Trophoblast cell (in vitro differentiated cells and primary cell): Measurements from ENCODE around the gene MGME1. TPM values are rescaled to one million over a fixed set of nuclear protein-coding genes. Genes with fewer than 3 reads are reported as not detected.
A peak's percentile ranks its signal among the peaks of the same experiment; 100 is the strongest.

Source experiments
- DNase-seq, 2 donors: peaks; one replicate each; pipeline ENCODE4 v3.0.0-alpha.2; 2016
- H2AFZ ChIP-seq: 2 replicates; pipeline ENCODE4 v1.6.1; 2013; ENCODE audit warnings: low read length, moderate library complexity, mild to moderate bottlenecking; ENCODE audit not compliant: insufficient read depth, poor library complexity
- H2AK5ac ChIP-seq: 2 replicates; pipeline ENCODE4 v1.6.1; 2013; ENCODE audit warnings: mild to moderate bottlenecking, low read length
- H2BK120ac ChIP-seq: 2 replicates; pipeline ENCODE4 v1.6.1; 2013; ENCODE audit warnings: low read length, mild to moderate bottlenecking, moderate library complexity; ENCODE audit not compliant: insufficient read depth, poor library complexity
- H2BK12ac ChIP-seq: 2 replicates; pipeline ENCODE4 v1.6.1; 2013; ENCODE audit warnings: mild to moderate bottlenecking, low read length, moderate library complexity
- H2BK5ac ChIP-seq: 2 replicates; pipeline ENCODE4 v1.6.1; 2013; ENCODE audit warnings: low read length, low read depth, moderate library complexity, mild to moderate bottlenecking; ENCODE audit not compliant: poor library complexity
- H3K14ac ChIP-seq: 2 replicates; pipeline ENCODE4 v1.6.1; 2013; ENCODE audit warnings: mild to moderate bottlenecking, low read length
- H3K18ac ChIP-seq: 2 replicates; pipeline ENCODE4 v1.6.1; 2013; ENCODE audit warnings: mild to moderate bottlenecking, low read length
- H3K23ac ChIP-seq: 2 replicates; pipeline ENCODE4 v1.6.1; 2013; ENCODE audit warnings: low read length
- H3K27ac ChIP-seq: 2 replicates; pipeline ENCODE4 v1.5.1; 2013; ENCODE audit warnings: low read depth, mild to moderate bottlenecking, inconsistent platforms, low read length, moderate library complexity
- H3K27me3 ChIP-seq: 2 replicates; pipeline ENCODE4 v1.6.1; 2013; ENCODE audit warnings: inconsistent platforms, mild to moderate bottlenecking, low read length, moderate library complexity; ENCODE audit not compliant: insufficient read depth
- H3K36me3 ChIP-seq, 2 experiments: 1 replicate in 1 of 2; 2 replicates in 1 of 2; pipeline ENCODE4 v1.6.1; 2013; ENCODE audit warnings: low read length in 2 of 2, mild to moderate bottlenecking in 2 of 2, moderate library complexity in 1 of 2; ENCODE audit not compliant: insufficient read depth in 2 of 2, control insufficient read depth in 1 of 2
- H3K4ac ChIP-seq: 2 replicates; pipeline ENCODE4 v1.6.1; 2013; ENCODE audit warnings: low read depth, mild to moderate bottlenecking, low read length, moderate library complexity
- H3K4me1 ChIP-seq, 2 experiments: 1 replicate in 1 of 2; 2 replicates in 1 of 2; pipeline ENCODE4 v1.6.1; 2013; ENCODE audit warnings: low read length in 2 of 2, mild to moderate bottlenecking in 2 of 2, moderate library complexity in 1 of 2; ENCODE audit not compliant: insufficient read depth in 2 of 2, control insufficient read depth in 1 of 2
- H3K4me2 ChIP-seq: 2 replicates; pipeline ENCODE4 v1.6.1; 2013; ENCODE audit warnings: inconsistent platforms, mild to moderate bottlenecking, low read length, moderate library complexity
- H3K4me3 ChIP-seq: 2 replicates; pipeline ENCODE4 v1.5.1; 2013; ENCODE audit warnings: mild to moderate bottlenecking, low read depth, low read length, inconsistent platforms
- H3K79me1 ChIP-seq: one replicate; pipeline ENCODE4 v1.6.1; 2013; ENCODE audit warnings: low read length
- H3K79me2 ChIP-seq: 2 replicates; pipeline ENCODE4 v1.6.1; 2013; ENCODE audit warnings: low read length, mild to moderate bottlenecking; ENCODE audit not compliant: control insufficient read depth, insufficient read depth, poor library complexity
- H3K9ac ChIP-seq: 2 replicates; pipeline ENCODE4 v1.6.1; 2013; ENCODE audit warnings: mild to moderate bottlenecking, low read length
- H3K9me3 ChIP-seq: 2 replicates; pipeline ENCODE4 v1.6.1; 2013; ENCODE audit warnings: low read depth, mild to moderate bottlenecking, control low read depth, inconsistent platforms, low read length; ENCODE audit not compliant: insufficient read depth
- H4K12ac ChIP-seq: 2 replicates; pipeline ENCODE4 v1.6.1; 2013; ENCODE audit warnings: low read depth, mild to moderate bottlenecking, low read length, moderate library complexity
- H4K8ac ChIP-seq: 2 replicates; pipeline ENCODE4 v1.6.1; 2013; ENCODE audit warnings: low read depth, mild to moderate bottlenecking, low read length, moderate library complexity
- H4K91ac ChIP-seq: one replicate; pipeline ENCODE4 v1.6.1; 2013; ENCODE audit warnings: low read depth, mild to moderate bottlenecking, low read length, moderate library complexity
- WGBS: extraction: QIAGEN DNeasy Blood & Tissue Kit; methylation state at CpG from one replicate; pipeline ENCODE4 v1.1.7; 2013; ENCODE audit warnings: missing lambda C conversion rate; ENCODE audit not compliant: insufficient read length, insufficient coverage; ENCODE audit errors: extremely low coverage; 5-methylcytosine and 5-hydroxymethylcytosine counted together
- polyA plus RNA-seq: library from polyadenylated mRNA; stranded (reverse); fragments of 200-250 nt; gene quantifications from 2 replicates; pipeline ENCODE4 v1.2.3, GENCODE V29; 2013

Gene MGME1, protein sequence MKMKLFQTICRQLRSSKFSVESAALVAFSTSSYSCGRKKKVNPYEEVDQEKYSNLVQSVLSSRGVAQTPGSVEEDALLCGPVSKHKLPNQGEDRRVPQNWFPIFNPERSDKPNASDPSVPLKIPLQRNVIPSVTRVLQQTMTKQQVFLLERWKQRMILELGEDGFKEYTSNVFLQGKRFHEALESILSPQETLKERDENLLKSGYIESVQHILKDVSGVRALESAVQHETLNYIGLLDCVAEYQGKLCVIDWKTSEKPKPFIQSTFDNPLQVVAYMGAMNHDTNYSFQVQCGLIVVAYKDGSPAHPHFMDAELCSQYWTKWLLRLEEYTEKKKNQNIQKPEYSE
- polyA plus RNA-seq: 20.7 and 21.8 TPM in 2 replicates

DNA sequence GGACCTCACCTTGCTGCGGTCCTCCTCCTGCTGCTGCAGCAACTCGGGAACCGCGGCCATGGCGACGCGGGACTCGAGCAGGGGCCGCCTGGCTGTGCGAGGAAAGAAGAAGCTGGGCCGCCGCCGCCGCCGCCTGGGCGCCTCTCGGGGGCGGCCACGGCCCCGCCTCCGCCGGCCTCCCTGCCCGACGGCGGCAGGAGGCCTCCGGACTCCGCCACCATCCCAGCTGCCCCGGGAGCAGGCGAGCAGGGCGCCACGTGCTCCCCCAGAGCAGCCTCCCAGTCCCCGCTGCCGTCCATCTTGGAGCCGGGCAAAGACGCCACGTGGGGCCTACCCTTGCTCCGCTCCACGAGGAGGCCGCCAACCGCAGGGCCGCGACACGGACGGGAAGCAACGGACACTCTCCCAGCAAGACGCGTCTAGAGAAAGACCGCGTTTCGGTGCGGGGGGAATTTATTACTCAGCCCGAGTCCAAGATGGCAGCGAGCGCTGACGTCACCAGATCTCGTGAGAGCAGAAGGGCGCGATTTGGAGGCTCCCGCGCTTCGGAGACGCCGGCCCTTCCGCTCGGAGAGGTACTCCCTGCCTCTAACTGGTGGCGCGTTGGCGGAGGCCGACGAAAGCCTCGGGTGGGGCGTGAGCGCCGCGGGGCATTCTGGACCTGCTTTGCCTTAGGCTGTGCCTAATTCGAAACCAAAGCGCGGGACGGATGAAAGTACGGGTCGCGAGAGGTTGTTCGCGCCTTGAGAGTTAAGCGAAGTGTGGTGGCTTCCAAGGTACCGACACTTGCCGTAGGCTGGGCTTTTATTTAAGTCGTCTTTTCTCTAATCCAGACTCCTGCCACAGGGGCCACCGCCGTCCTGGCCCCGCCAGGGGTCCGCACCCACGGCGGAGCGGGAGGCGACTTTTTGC, at the start of gene MGME1, which contains the start of gene SNX5:
Gene MGME1, plus strand, starts transcription at position 653 of the 912 bp plus-strand sequence. CDS start 842 bp downstream, outside the sequence.
Gene SNX5, minus strand, starts transcription at position 429 of the 912 bp plus-strand sequence. Its CDS starts 369 bp downstream, at position 60.
- peak within 1 kb of the TSS; percentile 85 for H2AK5ac ChIP-seq
- peak; percentile 99 to 100 for DNase-seq
- peak within 1 kb of the TSS; percentile 98 for H3K9ac ChIP-seq
- peak within 1 kb of the TSS; percentile 51 for H2BK12ac ChIP-seq
- H2BK120ac ChIP-seq: peak within 1 kb of the TSS; percentile 92
- peaks cover 34% of the 10 kb centered on the region for H3K79me2 ChIP-seq
- peak within 1 kb of the TSS; percentile 85 for H2AFZ ChIP-seq
- H2BK5ac ChIP-seq: peak within 1 kb of the TSS; percentile 97
- H4K12ac ChIP-seq: peak within 1 kb of the TSS; percentile 93
- WGBS: no CpG with 5 or more reads among the region's 96 CpGs
- H3K9me3 ChIP-seq: no peaks in the 10 kb centered on the region
- H3K27ac ChIP-seq: peak within 1 kb of the TSS; percentile 98
- peak within 1 kb of the TSS; percentile 98 for H3K14ac ChIP-seq
- H3K4ac ChIP-seq: peak within 1 kb of the TSS; percentile 98
- peaks cover 0 to 2% of the 10 kb centered on the region in 2 experiments for H3K36me3 ChIP-seq
- peak within 1 kb of the TSS; percentile 42 for H3K23ac ChIP-seq
- peak within 1 kb of the TSS; percentile 97 for H3K18ac ChIP-seq
- H3K4me1 ChIP-seq: peaks cover 9% of the 10 kb centered on the region in 2 experiments
- H3K27me3 ChIP-seq: no peaks in the 10 kb centered on the region
- H3K4me2 ChIP-seq: peak within 1 kb of the TSS; percentile 89
- H4K8ac ChIP-seq: peak within 1 kb of the TSS; percentile 95
- peak within 1 kb of the TSS; percentile 99 for H4K91ac ChIP-seq
- H3K79me1 ChIP-seq: peaks cover 26% of the 10 kb centered on the region
- H3K4me3 ChIP-seq: peak within 1 kb of the TSS; percentile 93

DNA sequence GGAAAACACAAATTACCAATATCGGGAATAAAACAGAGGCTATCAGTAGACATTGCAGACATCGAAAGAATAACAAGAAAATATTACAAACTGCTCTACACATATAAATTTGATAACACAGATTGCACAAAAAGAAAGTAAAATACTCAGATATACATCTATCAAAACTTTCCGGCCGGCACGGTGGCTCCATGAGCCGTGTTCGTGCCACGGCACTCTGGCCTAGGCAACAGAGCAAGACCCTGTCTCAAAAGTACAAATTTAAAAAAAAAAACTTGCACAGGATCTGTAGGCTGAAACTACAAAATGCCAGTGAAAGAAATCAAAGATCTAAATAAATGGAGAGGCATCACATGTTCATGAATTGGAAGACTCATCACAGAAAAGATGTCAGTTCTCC, 49.7 kb upstream of the MGME1 start:
- no peak overlapping the region for H4K8ac ChIP-seq
- H3K4ac ChIP-seq: no peak overlapping the region
- H3K23ac ChIP-seq: no peak overlapping the region
- H3K14ac ChIP-seq: no peak overlapping the region
- H3K9ac ChIP-seq: no peak overlapping the region
- no peak for DNase-seq
- no peak overlapping the region for H2BK120ac ChIP-seq
- no peak overlapping the region for H4K12ac ChIP-seq
- no peaks in the 10 kb centered on the region for H3K9me3 ChIP-seq
- no peak overlapping the region for H3K27ac ChIP-seq
- no peaks in the 10 kb centered on the region for H3K36me3 ChIP-seq
- H3K18ac ChIP-seq: no peak overlapping the region
- H2AK5ac ChIP-seq: no peak overlapping the region
- no peak overlapping the region for H2AFZ ChIP-seq
- H3K4me3 ChIP-seq: no peak overlapping the region
- no peaks in the 10 kb centered on the region for H3K79me1 ChIP-seq
- H3K4me2 ChIP-seq: no peak overlapping the region
- no peak overlapping the region for H4K91ac ChIP-seq
- no peak overlapping the region for H2BK5ac ChIP-seq
- WGBS: no CpG with 5 or more reads among the region's 8 CpGs
- no peaks in the 10 kb centered on the region for H3K27me3 ChIP-seq
- no peaks in the 10 kb centered on the region for H3K79me2 ChIP-seq
- H3K4me1 ChIP-seq: no peaks in the 10 kb centered on the region
- H2BK12ac ChIP-seq: no peak overlapping the region

DNA sequence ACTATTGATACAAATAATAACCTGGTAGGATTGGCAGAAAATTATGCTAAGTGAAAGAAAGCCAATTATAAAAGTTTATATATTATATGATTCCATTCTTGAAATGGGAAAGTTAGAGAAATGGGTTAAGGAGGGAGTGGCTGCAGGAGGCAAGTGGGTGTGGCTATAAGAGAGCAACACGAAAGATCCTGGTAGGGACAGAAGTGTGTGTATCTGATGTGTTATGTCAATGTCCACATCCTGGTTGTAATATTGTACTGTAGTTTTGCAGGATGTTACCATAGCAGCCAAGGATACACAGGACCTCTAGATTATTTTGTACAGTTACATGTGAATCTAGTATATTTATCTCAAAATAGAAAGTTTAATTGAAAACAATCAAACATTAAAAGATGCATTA, 47.0 kb upstream of the MGME1 start:
- no peak overlapping the region for H4K12ac ChIP-seq
- no peaks in the 10 kb centered on the region for H3K36me3 ChIP-seq
- no peak overlapping the region for H3K18ac ChIP-seq
- H2AK5ac ChIP-seq: no peak overlapping the region
- no peak overlapping the region for H2BK5ac ChIP-seq
- DNase-seq: no peak
- no peak overlapping the region for H3K14ac ChIP-seq
- H3K9me3 ChIP-seq: no peaks in the 10 kb centered on the region
- H3K79me2 ChIP-seq: no peaks in the 10 kb centered on the region
- no peak overlapping the region for H3K23ac ChIP-seq
- H3K4me1 ChIP-seq: no peaks in the 10 kb centered on the region
- no peak overlapping the region for H4K8ac ChIP-seq
- no peak overlapping the region for H3K27ac ChIP-seq
- H2BK120ac ChIP-seq: no peak overlapping the region
- H3K79me1 ChIP-seq: no peaks in the 10 kb centered on the region
- H4K91ac ChIP-seq: no peak overlapping the region
- H3K9ac ChIP-seq: no peak overlapping the region
- no peak overlapping the region for H3K4me2 ChIP-seq
- no peak overlapping the region for H3K4me3 ChIP-seq
- H2AFZ ChIP-seq: no peak overlapping the region
- no peak overlapping the region for H3K4ac ChIP-seq
- peaks cover 2% of the 10 kb centered on the region for H3K27me3 ChIP-seq
- H2BK12ac ChIP-seq: no peak overlapping the region
- no CpG with 5 or more reads among the region's 1 CpG for WGBS

DNA sequence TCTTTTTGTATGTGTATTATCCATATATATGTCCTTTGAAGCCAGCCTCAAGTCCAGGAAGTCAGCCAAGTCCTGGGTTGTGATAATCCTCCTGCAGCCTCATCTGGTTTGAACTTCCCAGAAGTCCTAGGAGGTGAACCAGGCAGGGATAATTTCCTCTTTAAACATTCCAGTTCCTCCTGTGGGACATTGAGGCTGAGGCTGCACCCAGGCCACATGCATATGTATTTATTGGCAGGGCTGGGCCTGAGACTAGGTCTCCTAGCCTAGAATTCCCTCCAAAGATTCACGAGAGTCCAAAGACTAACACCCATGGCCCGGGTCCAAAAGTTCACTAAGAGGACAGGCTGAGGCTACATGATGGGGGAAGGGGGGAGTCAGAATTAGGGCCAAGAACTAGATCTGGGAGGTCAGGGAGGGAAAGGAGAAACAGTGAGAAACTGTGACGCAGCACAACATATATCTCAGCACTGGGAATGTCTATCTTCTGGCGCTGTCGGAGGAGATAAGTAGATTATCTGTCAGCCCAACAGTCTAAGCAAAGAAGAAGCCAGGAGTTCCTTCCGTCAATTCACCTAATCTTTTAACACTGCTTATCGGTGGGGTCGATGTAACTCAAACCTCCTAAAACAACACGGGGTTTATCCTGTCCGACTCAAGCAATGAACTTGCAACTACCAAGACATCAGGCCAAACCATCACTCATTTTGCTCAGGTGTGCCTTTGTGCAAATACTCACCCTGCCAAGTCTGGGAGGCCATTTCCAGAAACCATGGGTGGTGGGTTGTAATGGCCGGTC, 43.5 kb upstream of the MGME1 start:
- WGBS: no CpG with 5 or more reads among the region's 11 CpGs
- Histone ChIP-seq H3K4me3 (no peak overlapping the region), H2BK12ac (no peak overlapping the region), H3K9me3 (no peaks in the 10 kb centered on the region), H3K27me3 (peaks cover 2% of the 10 kb centered on the region), H4K12ac (no peak overlapping the region), H3K4me1 (peaks cover 11 to 15% of the 10 kb centered on the region in 2 experiments), H2AFZ (no peak overlapping the region), H3K79me1 (peaks cover 3% of the 10 kb centered on the region), H2BK5ac (no peak overlapping the region), H3K18ac (no peak overlapping the region), H3K36me3 (no peaks in the 10 kb centered on the region), H3K4ac (no peak overlapping the region), H3K23ac (no peak overlapping the region), H3K27ac (no peak overlapping the region), H2BK120ac (no peak overlapping the region), H4K91ac (no peak overlapping the region), H3K4me2 (no peak overlapping the region), H2AK5ac (no peak overlapping the region), H3K79me2 (no peaks in the 10 kb centered on the region), H3K14ac (no peak overlapping the region), H3K9ac (no peak overlapping the region), H4K8ac (no peak overlapping the region)
- no peak for DNase-seq
